GM19043 (cell line): ENCODE measurements around the gene TIPARP.
"Not testable (repeated sequence)": the region's sequence is repeated elsewhere in the genome, so short reads cannot be mapped to it uniquely, and the experiment has no call there.

Experiments used
- ATAC-seq: cut with Tn5 transposase; IDR thresholded peaks from one replicate; pipeline ENCODE4 v1.9.1; 2021; ENCODE audit warnings: low read depth; ENCODE audit not compliant: unreplicated experiment

The TIPARP gene

GRCh38 chr3:156707588-156707987, 33.2 kb downstream of the TIPARP start:
- no peak for ATAC-seq

GRCh38 chr3:156710429-156710828, 36.0 kb downstream of the TIPARP start:
- ATAC-seq, result no peak

GRCh38 chr3:156711113-156711512, 36.7 kb downstream of the TIPARP start:
- ATAC-seq, result no peak

- ATAC-seq, result peak; percentile 68
Measured at GRCh38 chr3:156711944-156712343, 37.6 kb downstream of the TIPARP start.

GRCh38 chr3:156716105-156716862, 41.9 kb downstream of the TIPARP start:
- no peak for ATAC-seq

- ATAC-seq, result no peak
Measured at GRCh38 chr3:156718622-156719306, 44.4 kb downstream of the TIPARP start.

GRCh38 chr3:156720826-156721225, 46.4 kb downstream of the TIPARP start:
- no peak for ATAC-seq

- no peak for ATAC-seq
Measured at GRCh38 chr3:156721687-156722618, 47.6 kb downstream of the TIPARP start.

GRCh38 chr3:156723182-156723619, 48.8 kb downstream of the TIPARP start:
- ATAC-seq, result no peak

GRCh38 chr3:156725682-156726081, 51.3 kb downstream of the TIPARP start:
- no peak for ATAC-seq

GRCh38 chr3:156726456-156726855, 52.1 kb downstream of the TIPARP start:
- no peak for ATAC-seq

GRCh38 chr3:156727519-156728205, 53.3 kb downstream of the TIPARP start:
- peak; percentile 89 for ATAC-seq

GRCh38 chr3:156728267-156728985, 54.0 kb downstream of the TIPARP start:
- ATAC-seq, result no peak

- no peak for ATAC-seq
Measured at GRCh38 chr3:156729460-156730179, 55.2 kb downstream of the TIPARP start.

GRCh38 chr3:156731813-156732212, 57.4 kb downstream of the TIPARP start:
- no peak for ATAC-seq

GRCh38 chr3:156732261-156732660, 57.9 kb downstream of the TIPARP start:
- no peak for ATAC-seq

- ATAC-seq, result no peak
Measured at GRCh38 chr3:156732715-156733421, 58.5 kb downstream of the TIPARP start.

- not testable (repeated sequence) for ATAC-seq
Measured at GRCh38 chr3:156734661-156735060, 60.3 kb downstream of the TIPARP start.
